Brain microvascular endothelial cell (primary cell): ENCODE measurements around the gene ATP5PO.
A peak's percentile ranks its signal among the peaks of the same experiment; 100 is the strongest.

Source experiments
- DNase-seq: peaks from one replicate; pipeline ENCODE4 v3.0.0-alpha.2; 2020
- H3K27ac ChIP-seq: fragments of 250-450 bp; sonication (Bioruptor Pico); 2 replicates; pipeline ENCODE4 v1.5.1; 2020; ENCODE audit warnings: mild to moderate bottlenecking, moderate library complexity
- H3K27me3 ChIP-seq: fragments of 250-450 bp; sonication (Bioruptor Pico); replicated peaks from 2 replicates; pipeline ENCODE4 v1.5.1; 2020; ENCODE audit warnings: mild to moderate bottlenecking
- H3K36me3 ChIP-seq: fragments of 250-450 bp; sonication (Bioruptor Pico); replicated peaks from 2 replicates; pipeline ENCODE4 v1.5.1; 2020; ENCODE audit warnings: mild to moderate bottlenecking
- H3K4me3 ChIP-seq: 2 replicates; pipeline ENCODE4 v1.5.1; 2011; ENCODE audit warnings: low read depth, mild to moderate bottlenecking, control low read depth, low read length, moderate library complexity
- CTCF ChIP-seq: IDR thresholded peaks from 2 replicates; pipeline ENCODE4 v1.5.1; 2011; ENCODE audit warnings: low read depth, mild to moderate bottlenecking, moderate library complexity, low read length, control low read depth, inconsistent platforms; ENCODE audit errors: missing control alignments
- in situ Hi-C: cut with HindIII; loops from 2 replicates; pipeline ENCODE4 v1.10.0; 2017; ENCODE audit warnings: low sequenced_read_pairs, low pct_ligation_motif_present

Gene ATP5PO

GRCh38 chr21:33959680-33960079, 44.1 kb upstream of the ATP5PO start:
- no peaks in the 10 kb centered on the region for H3K36me3 ChIP-seq
- H3K4me3 ChIP-seq = no peak overlapping the region
- no peak for DNase-seq
- no peak overlapping the region for H3K27ac ChIP-seq
- no peaks in the 10 kb centered on the region for H3K27me3 ChIP-seq
- no peak for TF ChIP-seq CTCF
- in situ Hi-C loops = no loop called here

- H3K4me3 ChIP-seq = no peak overlapping the region
- no peak overlapping the region for H3K27ac ChIP-seq
- no peak for DNase-seq
- no peak for TF ChIP-seq CTCF
- no peaks in the 10 kb centered on the region for H3K27me3 ChIP-seq
- H3K36me3 ChIP-seq = no peaks in the 10 kb centered on the region
- in situ Hi-C loops = no loop called here
Measured at GRCh38 chr21:33954395-33954794, 38.8 kb upstream of the ATP5PO start.

GRCh38 chr21:33951276-33952178, 35.9 kb upstream of the ATP5PO start:
- DNase-seq = peak; percentile 60
- in situ Hi-C loops = no loop called here
- TF ChIP-seq CTCF = no peak
- H3K4me3 ChIP-seq = no peak overlapping the region
- no peaks in the 10 kb centered on the region for H3K27me3 ChIP-seq
- peak overlapping the region; percentile 34 for H3K27ac ChIP-seq
- no peaks in the 10 kb centered on the region for H3K36me3 ChIP-seq

- Histone ChIP-seq H3K27me3 (no peaks in the 10 kb centered on the region), H3K4me3 (no peak overlapping the region), H3K36me3 (no peaks in the 10 kb centered on the region), H3K27ac (no peak overlapping the region)
- in situ Hi-C loops = no loop called here
- no peak for DNase-seq
- TF ChIP-seq CTCF = no peak
Measured at GRCh38 chr21:33950431-33951079, 35.0 kb upstream of the ATP5PO start.

GRCh38 chr21:33949516-33950430, 34.2 kb upstream of the ATP5PO start:
- Histone ChIP-seq H3K36me3 (no peaks in the 10 kb centered on the region), H3K27ac (no peak overlapping the region), H3K27me3 (no peaks in the 10 kb centered on the region), H3K4me3 (no peak overlapping the region)
- in situ Hi-C loops = no loop called here
- DNase-seq = no peak
- no peak for TF ChIP-seq CTCF
